ENCODE data around the gene EGFL8.

DNA sequence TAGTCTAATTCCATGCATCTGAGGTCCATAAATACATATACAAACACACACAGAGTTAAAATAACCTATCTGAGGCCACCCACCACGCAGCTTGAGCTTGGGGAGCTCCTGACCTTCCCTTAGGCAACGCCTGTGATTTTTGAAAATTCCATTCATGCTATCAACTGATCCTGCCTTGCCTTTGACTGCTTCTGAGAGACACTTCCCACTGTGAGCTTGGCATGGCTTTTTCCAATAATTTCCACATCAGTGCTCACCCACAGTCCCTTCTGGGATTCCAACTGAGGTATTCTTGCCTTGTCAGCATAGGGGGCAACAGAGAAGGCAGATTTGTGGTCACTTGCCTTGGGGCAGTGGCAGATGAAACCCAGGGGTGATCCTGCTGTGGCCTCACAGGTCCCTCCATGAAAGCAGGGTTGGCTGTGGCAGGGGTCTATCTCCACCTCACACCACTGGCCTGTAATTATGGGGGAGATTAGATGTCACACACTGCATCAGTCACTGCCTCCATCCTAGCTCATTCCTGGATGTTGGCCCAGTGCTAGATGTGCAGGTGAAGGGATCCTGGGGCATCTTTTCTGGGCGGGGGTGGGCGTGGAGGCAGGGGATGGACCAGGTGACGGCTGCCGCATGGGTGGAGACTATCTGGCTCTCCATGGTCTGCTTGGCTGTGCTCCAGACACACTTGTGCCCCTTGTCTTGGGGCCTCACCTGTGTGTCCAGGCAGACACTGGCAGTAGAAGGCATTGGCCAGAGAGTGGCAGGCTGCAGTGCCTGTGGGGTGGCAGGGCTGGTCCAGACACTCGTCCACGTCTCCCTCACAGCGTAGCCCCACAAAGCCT lies 39.3 kb downstream of the EGFL8 start:
- TF ChIP-seq EZH2 (IDR thresholded peaks at IDR 0.05; ENCODE audit: insufficient read depth, poor library complexity, severe bottlenecking) (no peak), EZH2phosphoT487 (IDR thresholded peaks at IDR 0.05; ENCODE audit: insufficient read depth, low read depth) (no peak)
